NCI-H2196 treated with DMSO at 0.1 percent for 48 hours (cell line): ENCODE data around the gene DOCK1.

Experiments
- DNase-seq: peaks from one replicate; lab custom pipeline; 2025; ENCODE audit not compliant: unreplicated experiment; lab: John Stamatoyannopoulos, UW

Gene DOCK1

GRCh38 chr10:127444155-127444554 lies 538.9 kb downstream of the DOCK1 start:
- DNase-seq = no peak

GRCh38 chr10:127447197-127447596 lies 542.0 kb downstream of the DOCK1 start:
- DNase-seq = no peak

DNA sequence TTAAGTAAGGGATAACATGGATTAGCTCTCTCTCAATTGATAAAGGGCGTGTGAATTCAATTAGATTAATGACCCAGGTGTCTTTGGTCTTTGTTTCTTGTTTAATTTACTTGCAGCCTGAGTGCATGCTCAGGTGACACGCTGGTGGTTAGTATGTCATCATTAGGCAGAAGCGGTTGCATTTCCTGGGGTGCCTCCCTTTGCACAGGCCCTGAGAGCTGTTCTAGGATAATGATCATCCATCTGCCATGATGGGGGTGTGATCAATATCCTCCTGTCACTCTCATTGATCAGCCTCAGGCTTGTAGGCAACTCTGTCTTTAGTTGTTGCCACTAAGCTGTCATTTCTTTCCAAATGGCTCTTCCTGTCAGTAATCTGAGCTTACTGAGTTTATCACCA lies 544.3 kb downstream of the DOCK1 start:
- no peak for DNase-seq

DNA sequence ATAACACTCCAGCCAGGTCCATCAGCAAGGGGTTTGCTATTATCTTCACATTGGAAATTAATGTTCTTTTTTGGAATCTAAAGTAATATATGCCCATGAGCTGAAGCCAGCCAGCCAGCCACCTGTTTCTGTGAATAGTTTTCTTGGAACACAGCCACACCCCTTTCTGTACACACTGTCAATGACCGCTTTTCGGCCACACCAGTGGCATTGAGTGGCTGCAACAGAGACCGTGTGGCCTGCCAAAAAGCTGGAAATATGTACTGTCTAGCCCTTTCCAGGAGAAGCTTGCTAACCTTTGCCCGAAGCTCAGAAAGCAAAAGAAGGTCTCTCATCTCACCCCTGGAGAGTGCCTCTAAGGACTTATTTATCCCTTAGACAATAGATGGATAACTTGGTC lies 545.4 kb downstream of the DOCK1 start:
- DNase-seq = no peak

DNA sequence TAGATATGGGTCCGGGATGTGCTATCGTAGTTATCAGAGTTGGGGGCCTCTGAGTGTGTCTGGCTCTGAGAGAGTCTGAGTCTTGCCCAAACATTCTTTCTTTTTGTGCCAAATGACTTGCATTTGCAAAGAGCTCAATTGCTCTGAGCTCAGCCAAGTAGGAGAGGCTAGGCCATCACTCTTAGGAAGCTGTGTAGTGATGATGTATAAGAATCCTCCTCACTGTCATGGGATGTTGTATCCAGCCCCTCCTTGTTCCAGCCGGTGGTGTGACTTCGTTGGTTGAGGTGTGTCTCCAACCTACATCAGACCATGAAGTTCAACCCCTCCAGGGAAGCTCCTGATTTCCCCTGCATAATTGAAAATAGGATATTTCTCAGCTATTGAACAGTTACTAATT lies 546.4 kb downstream of the DOCK1 start:
- no peak for DNase-seq

- DNase-seq = no peak
Measured at GRCh38 chr10:127452568-127452967, 547.3 kb downstream of the DOCK1 start.

GRCh38 chr10:127453706-127454105 lies 548.5 kb downstream of the DOCK1 start:
- no peak for DNase-seq

DNA sequence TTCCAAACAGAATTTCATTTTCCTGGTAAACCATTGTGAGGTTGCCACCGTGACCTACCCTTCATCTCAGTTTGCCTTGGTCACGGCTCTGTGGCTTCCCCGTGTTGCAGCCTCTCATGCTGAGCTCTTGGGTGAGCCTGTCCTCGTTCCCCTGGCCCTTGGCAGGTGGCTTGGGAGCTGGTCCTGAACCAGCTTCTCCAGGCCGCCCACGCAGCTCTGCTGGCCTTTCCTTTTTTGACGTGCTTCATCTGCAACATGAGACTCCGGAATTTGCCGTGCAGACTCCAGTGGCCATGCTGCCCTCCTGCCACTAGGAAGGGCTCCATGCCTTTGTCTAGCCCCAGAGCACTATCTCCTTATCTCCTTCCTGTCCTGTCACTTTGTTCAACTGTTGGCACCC lies 550.9 kb downstream of the DOCK1 start:
- DNase-seq = no peak

DNA sequence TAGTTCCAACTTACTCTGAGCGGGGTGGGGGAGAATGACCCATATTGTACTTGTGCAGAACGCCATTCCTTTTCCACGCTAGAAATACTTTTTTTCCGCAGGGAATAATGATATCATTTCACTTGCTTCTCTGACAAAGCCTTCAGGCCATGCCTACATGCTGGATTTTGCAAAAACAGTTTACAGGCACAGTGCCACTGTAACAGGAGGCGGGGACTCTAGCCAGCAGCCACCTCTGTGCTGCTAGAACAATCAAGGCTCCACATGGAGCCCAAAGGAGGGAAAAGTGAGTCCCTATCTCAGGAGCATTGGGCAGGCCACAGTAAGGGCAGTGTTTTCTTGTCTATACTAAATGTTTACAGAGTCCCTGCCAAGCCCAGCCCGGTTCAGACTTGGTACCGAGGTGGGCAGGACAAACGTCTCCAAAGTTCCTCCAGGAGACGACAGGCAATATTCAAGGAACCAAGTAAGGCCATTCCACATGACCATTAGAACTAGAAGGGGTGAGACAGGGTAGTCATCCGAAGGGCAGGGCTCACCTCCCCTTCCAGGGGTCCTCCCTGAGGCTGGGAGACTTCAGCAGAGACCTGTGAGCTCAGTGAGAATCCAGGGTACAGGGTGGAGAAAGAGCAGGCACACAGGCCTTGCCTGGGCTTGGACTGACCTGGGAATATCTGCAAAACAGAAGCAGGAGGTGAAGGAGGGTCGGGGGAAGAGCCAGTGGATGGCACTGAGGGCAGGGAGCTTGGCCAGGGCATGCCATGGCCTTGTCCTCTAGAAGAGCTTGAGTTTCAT lies 553.0 kb downstream of the DOCK1 start:
- no peak for DNase-seq

DNA sequence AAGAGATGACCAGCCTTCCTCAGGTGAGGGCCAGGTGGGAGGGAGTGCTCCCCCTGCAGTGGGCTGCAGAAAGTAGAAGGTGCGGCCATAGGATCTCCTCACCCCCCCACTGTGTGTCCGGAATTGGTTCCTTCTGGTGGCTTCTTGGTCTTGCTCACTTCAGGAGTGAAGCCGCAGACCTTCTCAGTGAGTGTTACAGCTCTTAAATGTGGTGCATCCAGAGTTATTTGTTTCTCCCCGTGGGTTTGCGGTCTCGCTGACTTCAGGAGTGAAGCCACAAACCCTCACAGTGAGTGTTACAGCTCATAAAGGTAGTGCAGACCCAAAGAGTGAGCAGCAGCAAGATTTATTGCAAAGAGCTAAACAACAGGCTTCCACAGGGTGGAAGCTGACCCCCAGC lies 553.6 kb downstream of the DOCK1 start:
- no peak for DNase-seq

GRCh38 chr10:127459918-127460317 lies 554.7 kb downstream of the DOCK1 start:
- no peak for DNase-seq

GRCh38 chr10:127462643-127463295 lies 557.5 kb downstream of the DOCK1 start:
- no peak for DNase-seq

DNA sequence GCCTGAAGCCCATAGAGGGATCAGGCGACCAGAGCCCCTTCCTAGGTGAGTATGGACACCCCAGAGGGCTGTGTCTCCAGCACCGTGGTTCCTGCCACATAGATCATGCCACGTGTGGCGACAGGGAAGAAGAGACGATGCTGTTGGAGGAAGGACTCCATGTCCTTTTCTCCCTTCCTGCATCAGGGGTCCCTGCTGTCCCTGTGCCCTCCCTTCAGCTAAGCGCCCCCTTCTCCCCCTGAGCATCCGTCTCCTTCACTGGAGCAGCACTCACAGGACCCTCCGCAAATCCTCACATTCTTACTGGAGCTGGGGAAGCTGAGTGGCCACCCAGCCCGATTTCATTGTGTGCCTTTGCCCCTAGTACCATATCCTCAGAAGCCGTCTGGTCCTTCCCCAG lies 558.3 kb downstream of the DOCK1 start:
- DNase-seq = no peak

- no peak for DNase-seq
Measured at GRCh38 chr10:127464561-127464960, 559.3 kb downstream of the DOCK1 start.

DNA sequence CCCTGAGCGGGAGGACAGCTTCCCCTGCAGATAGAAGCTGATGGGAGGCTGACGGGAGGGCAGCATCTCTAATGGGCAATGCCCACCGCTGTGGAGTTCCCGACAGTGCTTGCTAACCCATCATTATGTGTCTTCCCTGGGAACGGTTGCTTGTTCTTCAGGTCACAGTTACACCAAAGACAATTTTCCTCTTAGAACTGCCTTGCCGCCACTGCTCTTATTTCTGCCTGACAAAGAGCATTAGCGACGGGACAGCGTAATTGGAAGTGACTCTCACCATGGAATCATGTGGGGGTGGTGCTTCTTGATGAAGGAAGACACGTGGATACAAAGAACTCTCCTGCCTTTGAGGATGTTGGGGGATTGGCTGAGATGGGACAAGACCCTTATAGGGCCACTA lies 562.6 kb downstream of the DOCK1 start:
- no peak for DNase-seq

GRCh38 chr10:127468632-127469031 lies 563.4 kb downstream of the DOCK1 start:
- DNase-seq = no peak

GRCh38 chr10:127470911-127471310 lies 565.7 kb downstream of the DOCK1 start:
- DNase-seq = no peak

DNA sequence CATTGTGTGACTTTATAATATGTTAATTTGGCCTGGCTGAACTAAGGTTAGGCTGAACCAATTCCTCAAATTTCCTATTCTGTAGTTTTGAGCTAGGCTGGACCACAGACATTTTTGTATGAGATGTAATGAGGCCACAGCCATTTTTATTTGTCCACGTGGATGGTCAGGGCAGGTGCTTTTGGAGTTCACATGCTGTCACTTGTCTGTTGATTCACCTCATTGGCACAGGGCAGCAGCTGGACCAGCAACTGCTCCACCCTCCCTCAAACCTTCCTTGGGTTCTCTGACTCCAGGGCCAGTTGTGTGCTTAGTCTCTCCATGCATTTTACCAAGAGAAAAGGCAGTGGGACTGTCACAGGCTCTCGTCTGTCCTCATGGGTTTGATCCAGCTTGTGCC lies 567.7 kb downstream of the DOCK1 start:
- DNase-seq = no peak

- DNase-seq = no peak
Measured at GRCh38 chr10:127474501-127474900, 569.3 kb downstream of the DOCK1 start.

GRCh38 chr10:127485153-127485857 lies 580.1 kb downstream of the DOCK1 start:
- DNase-seq = no peak

DNA sequence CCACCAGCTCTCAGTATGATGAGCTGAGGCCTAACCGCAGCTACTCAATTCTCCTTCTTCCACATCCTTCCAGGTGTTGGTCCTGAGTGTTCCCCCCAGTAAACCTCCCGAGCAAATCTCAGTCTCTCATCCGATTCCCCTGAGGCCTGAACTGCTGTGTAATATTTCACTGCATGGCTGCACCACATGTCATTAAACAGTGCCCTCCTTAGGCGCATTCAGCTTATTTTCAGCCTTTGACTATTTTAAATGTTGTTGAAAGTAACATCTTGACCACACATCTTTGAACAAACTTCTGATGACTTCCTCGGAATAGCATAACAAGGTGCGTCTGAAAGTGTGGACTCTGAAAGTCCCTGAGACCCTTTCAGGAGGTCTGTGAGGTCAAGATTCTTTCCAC lies 581.1 kb downstream of the DOCK1 start:
- DNase-seq = no peak

DNA sequence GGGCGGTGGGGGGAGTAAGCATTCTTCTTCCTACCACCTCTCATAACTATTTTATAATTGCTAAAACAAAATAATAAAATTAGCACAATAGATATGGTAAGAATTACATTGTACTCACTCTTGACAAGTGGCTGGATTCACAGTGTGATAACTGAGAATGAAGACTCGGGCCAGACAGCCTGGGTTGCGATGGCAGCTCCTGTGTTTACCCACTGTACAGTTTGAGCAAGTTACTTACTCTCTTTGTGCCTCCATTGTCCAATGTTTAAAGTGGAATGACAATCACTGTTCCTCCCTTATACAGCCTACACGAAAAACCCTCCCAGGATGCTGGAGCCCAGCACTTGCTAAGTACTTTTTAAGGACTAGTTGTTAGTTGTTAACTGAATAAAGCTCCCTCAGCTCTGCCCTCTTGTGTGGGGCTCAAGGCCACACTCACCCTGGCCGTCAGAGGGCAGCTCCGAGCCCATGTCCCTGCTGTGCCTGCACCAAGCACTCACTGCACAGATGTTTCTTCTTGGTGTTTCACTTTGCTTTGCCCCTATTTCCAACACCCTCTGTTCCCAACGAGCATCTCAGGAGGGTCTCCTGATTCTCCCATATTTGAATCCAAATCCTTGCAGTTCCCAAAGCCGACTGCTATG lies 587.5 kb downstream of the DOCK1 start:
- DNase-seq = no peak
